ENCODE measurements around the gene TNNI2.
"Not testable (repeated sequence)": the region's sequence is repeated elsewhere in the genome, so short reads cannot be mapped to it uniquely, and the experiment has no call there.

The TNNI2 gene

DNA sequence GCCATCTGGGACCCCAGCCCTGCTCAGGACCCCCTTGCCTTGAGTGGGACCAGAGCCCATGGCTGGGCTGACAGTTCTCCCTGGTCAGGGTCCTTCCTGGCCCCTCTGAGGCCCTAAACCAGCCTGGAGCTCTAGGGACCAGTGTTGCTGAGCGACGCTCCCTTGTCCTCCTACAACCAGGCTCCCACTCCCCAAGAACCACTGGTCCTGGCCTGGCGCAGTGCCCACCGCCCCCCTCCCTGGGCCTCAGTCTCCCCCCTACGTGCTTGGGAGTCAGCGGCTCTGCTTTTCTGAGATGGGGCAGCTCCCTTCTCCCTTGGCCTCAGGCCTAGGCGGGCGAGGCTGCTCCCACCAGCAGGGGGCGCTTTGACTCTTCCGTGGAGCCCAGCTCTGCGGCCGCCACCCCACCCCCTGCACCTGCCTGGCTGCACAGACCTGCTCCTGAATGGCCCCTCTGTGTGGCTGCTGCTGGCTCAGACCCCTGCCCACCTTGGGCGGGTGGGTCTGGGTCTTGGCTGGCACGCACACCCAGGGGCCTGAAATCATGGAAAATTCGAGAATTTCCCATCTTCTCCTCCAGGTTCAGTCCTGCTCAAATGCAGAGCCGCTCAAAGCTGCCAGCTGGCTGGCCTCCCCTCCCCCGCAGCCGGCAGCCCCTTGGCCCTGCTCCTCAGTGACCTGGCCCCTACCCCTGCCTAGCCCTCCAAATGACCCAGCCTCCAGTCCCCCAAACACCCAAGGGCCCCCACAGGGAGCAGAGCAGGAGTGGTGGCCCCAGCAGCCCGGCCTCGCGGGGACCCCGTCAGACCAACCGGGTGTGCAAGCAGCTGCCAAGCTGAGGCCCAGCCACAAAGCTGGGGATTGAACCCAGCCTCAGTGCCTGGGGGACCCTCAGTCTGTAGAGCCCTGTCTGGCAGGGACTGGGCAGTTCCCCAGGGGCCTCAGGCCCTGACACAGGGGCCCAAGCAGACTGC, 43.8 kb downstream of the TNNI2 start:
- Histone ChIP-seq H3K9me3 (no peaks in the 10 kb centered on the region), H3K27ac (peak overlapping the region; percentile 88), H3K9ac (peak overlapping the region; percentile 43; the same call in 1 of the 2 replicates), H3K4me2 (peak overlapping the region; percentile 94), H4K20me1 (0 out of 2 replicates have a peak, but pooled peaks cover 6% of the 10 kb centered on the region), H3K27me3 (no peaks in the 10 kb centered on the region), H3K4me1 (peaks cover 69% of the 10 kb centered on the region), H3K36me3 (no peaks in the 10 kb centered on the region), H3K4me3 (peak overlapping the region; percentile 42)
- TF ChIP-seq Cebpa-rat (IDR thresholded peaks at IDR 0.05), result no peak

DNA sequence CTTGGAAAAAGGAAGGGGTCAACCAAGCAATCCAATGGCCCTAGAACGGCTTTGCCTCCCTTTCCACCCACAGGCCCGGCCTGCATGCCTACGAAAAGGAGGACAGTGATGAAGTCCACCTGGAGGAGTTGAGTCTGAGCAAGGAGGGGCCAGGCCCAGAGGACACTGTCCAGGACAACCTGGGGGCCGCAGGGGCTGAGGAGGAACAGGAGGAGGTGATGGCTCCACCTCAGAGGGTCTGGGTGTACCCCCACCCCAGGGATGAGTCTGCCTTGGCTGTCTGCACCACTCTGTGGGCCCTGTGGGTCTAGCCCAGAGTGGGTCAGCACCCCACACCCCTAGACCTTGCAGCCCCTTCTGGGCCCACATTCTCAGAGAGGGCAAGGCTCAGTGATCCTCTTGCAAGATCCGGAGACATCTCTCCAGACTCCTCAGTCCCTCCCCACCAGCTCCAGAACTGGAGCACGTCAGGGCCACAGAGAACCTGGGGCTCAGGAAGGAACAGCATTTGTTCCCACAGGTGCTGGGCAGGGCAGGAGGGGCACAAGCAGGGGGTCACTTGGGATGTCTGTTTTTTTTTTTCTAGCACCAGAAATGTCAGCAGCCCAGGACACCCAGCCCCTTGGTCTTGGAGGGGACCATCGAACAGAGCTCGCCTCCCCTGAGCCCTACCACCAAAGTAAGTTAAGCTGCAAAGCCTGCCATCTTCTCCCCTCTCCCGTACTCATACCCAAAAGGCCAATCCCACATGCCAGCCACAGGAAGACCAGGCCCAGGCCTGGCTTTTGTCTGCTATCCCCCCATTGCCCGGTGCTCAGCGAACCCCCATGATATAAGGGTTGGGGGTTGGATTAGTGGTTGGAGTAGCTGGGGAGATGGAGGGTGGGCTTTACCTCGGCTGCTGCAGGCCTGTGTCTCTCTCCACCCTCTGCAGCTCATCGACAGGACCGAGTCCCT, 44.8 kb downstream of the TNNI2 start:
- H3K27ac ChIP-seq, result peak overlapping the region; percentile 39; the same call in 1 of the 2 replicates

DNA sequence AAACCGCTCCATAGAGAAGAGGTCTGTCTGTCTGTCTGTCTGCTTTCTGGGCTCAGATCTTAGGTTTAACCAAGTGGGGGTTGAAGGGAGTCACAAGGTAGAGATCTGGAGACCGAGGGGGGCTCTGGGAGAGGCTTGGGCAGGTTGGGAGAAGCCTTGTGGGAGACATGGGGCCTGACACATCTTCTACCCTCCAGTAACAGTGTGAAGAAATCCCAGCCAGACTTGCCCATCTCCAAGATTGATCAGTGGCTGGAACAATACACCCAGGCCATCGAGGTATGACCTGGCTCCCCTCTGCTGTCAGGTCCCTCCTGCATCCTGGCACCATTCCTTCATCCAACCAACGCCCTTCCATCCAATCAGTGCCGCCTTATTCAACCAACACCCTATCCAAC, 45.5 kb downstream of the TNNI2 start:
- Histone ChIP-seq H3K27me3 (no peaks in the 10 kb centered on the region), H3K9ac (no peak overlapping the region), H4K20me1 (0 out of 2 replicates have a peak, but pooled peaks cover 6% of the 10 kb centered on the region), H3K27ac (no peak overlapping the region), H3K36me3 (no peaks in the 10 kb centered on the region), H3K4me3 (no peak overlapping the region), H3K4me2 (0 out of 2 replicates have a peak overlapping the region, but pooled peaks have one; percentile 94), H3K9me3 (no peaks in the 10 kb centered on the region), H3K4me1 (peaks cover 72% of the 10 kb centered on the region)
- no peak for TF ChIP-seq Cebpa-rat (IDR thresholded peaks at IDR 0.05)

More for the DNA sequence above, 44.8 kb downstream of the TNNI2 start:
- H3K4me1 ChIP-seq, result peaks cover 70% of the 10 kb centered on the region
- 0 out of 2 replicates have a peak, but pooled peaks cover 6% of the 10 kb centered on the region for H4K20me1 ChIP-seq
- H3K27me3 ChIP-seq, result no peaks in the 10 kb centered on the region
- H3K36me3 ChIP-seq, result no peaks in the 10 kb centered on the region
- no peak overlapping the region for H3K9ac ChIP-seq
- no peak overlapping the region for H3K4me3 ChIP-seq
- TF ChIP-seq Cebpa-rat (IDR thresholded peaks at IDR 0.05), result no peak
- peak overlapping the region; percentile 94 for H3K4me2 ChIP-seq
- H3K9me3 ChIP-seq, result no peaks in the 10 kb centered on the region

DNA sequence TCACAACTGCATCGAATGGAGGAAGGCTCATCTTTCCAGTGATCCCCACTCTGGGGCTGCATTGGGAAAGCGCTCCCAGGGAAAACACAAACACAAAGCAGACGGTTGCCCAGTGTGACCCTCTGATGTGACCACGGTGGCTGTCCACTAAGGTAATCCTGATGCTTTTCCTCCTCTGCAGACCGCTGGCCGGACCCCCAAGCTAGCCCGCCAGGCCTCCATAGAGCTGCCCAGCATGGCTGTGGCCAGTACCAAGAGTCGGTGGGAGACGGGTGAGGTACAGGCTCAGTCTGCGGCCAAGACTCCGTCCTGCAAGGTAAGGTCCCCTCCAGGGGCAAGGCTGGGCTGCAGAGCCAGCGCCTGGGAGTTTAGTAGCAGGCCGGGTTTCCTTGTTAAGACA, 47.8 kb downstream of the TNNI2 start:
- peaks cover 72% of the 10 kb centered on the region for H3K4me1 ChIP-seq
- H3K27ac ChIP-seq, H4K20me1 ChIP-seq, H3K4me2 ChIP-seq, H3K9ac ChIP-seq, H3K36me3 ChIP-seq, H3K4me3 ChIP-seq, H3K9me3 ChIP-seq, H3K27me3 ChIP-seq: not testable (repeated sequence)

DNA sequence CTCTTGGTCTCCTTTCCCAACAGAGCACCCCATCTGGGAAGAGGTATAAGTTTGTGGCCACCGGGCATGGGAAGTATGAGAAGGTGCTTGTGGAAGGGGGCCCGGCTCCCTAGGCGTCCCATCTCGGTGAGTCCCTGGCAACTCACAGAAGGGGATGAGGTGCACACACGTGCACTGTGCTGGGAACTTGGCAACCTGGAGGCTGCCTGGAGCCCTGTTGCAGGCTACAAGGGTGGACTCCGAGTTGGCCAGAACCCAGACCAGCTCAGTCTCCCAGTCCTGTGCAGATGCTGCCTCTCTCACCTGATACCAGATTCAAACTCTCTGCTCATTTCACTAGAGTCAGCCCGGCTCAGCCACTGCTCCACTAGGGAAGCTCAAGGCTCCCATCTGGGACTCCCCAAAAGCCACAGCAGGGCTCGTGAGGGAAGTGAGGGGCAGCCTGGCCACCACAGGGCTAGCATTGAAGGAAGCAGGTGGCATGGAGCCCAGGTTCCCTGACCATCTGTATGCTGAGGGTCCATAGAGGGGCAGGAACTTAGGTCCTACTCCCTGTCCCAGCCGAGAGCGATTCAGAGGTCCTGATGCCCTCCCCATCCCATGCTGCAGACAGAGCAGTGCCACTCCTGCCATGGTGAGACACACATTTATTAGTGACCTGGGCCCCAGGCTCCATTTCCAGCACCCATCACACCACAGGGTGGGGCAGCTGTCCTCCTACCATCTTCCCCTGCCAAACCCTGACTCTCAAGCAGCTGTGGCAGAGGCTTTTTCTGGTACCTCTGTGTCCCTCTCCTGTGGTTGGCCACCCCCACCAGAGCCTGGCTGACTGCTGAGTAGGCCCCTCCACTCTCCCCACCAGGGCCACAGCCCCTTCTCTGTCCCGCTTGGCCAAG, 48.9 kb downstream of the TNNI2 start:
- Histone ChIP-seq H3K27ac (peak overlapping the region; percentile 89), H3K9ac (peak overlapping the region; percentile 79), H3K36me3 (no peaks in the 10 kb centered on the region), H3K4me1 (peaks cover 70% of the 10 kb centered on the region), H3K27me3 (no peaks in the 10 kb centered on the region), H3K9me3 (no peaks in the 10 kb centered on the region), H3K4me2 (peak overlapping the region; percentile 99), H3K4me3 (no peak overlapping the region), H4K20me1 (no peaks in the 10 kb centered on the region)
- no peak for TF ChIP-seq Cebpa-rat (IDR thresholded peaks at IDR 0.05)

DNA sequence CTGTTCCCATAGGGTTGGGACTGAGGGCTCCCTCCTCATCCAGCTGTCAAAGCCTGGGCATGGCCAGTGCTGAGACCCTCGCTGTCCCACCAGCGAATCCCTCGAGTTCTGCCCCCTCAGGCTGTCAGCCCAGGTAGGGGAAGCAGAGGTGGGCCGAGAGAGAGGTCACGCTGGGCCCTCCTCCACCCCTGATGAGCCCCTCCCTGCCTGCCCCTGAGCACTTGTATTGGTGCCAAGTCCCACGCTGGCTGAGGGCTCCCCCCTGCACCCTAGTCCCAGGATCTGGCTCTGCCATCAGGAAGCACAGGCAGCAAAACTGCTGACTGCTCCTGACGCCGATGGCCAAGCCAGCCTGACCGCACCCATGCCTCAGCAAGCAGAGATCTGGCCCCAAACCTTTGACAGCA, 49.6 kb downstream of the TNNI2 start:
- no peaks in the 10 kb centered on the region for H4K20me1 ChIP-seq

DNA sequence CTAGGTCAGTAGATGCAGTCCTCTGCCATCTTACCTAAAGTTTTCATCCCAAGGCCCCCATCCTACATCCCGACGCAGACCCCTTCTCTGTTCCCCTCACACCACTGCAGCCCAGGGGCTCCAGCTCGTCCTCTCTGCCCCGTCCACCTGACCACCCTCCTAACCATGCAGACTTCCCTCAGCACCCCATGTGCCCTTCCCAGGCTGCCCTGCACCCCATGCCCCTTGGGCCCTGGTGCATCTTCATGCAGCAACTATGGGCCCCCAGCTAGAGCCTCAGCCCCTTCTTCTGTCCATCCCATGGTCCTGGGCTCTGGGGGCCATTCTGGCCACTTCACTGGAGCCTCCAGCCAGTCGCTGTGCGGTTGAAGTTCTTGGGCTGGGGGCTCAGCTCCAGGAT, 50.0 kb downstream of the TNNI2 start:
- peaks cover 59% of the 10 kb centered on the region for H3K4me1 ChIP-seq
- H3K4me2 ChIP-seq, result peak overlapping the region; percentile 99
- TF ChIP-seq Cebpa-rat (IDR thresholded peaks at IDR 0.05), result no peak
- H3K36me3 ChIP-seq, result no peaks in the 10 kb centered on the region
- peak overlapping the region; percentile 89 for H3K27ac ChIP-seq
- H3K4me3 ChIP-seq, result peak overlapping the region; percentile 66
- H3K27me3 ChIP-seq, result no peaks in the 10 kb centered on the region
- H3K9me3 ChIP-seq, result no peaks in the 10 kb centered on the region
- no peaks in the 10 kb centered on the region for H4K20me1 ChIP-seq
- H3K9ac ChIP-seq, result peak overlapping the region; percentile 79

More for the DNA sequence above, 49.6 kb downstream of the TNNI2 start:
- H3K4me2 ChIP-seq, result peak overlapping the region; percentile 99
- H3K9ac ChIP-seq, result peak overlapping the region; percentile 79
- no peaks in the 10 kb centered on the region for H3K36me3 ChIP-seq
- H3K4me3 ChIP-seq, result peak overlapping the region; percentile 66; the same call in 1 of the 2 replicates
- H3K4me1 ChIP-seq, result peaks cover 63% of the 10 kb centered on the region
- no peaks in the 10 kb centered on the region for H3K9me3 ChIP-seq
- no peak for TF ChIP-seq Cebpa-rat (IDR thresholded peaks at IDR 0.05)
- no peaks in the 10 kb centered on the region for H3K27me3 ChIP-seq
- H3K27ac ChIP-seq, result peak overlapping the region; percentile 89

DNA sequence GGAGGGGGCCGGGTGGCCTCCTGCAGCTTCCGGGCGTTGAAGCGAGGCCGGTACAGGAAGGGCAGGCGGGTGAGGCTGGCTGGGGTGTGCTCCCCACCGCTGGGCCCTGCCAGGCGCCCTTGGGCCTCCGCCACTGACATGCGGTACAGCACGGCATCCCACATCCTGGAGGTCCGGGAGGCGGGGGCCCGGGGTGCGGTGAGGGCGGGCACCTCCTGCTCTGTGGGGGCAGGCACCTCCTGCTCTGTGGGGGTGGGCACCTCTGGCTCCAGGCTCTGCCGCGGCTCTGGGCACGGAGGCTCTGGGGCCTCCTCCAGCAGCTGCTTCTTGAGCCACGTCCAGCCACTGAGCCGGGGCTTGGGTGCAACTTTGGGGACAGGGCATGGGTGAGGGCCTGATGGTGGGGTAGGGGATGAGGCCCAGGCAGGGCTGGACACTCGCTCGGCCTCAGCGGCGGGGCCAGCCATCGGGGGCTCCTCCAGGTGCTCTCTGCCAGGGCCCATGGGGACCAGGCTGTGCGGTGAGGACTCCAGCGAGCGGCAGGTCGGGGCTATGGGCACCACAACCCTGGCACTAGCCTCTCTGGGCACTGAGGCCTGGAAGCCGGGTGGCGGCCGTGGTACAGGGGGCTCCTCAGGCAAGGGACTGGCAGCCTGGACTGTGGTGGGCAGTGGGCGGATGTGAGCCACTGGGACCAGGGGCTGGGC, 50.6 kb downstream of the TNNI2 start:
- Histone ChIP-seq H3K4me1 (peaks cover 53% of the 10 kb centered on the region), H4K20me1 (no peaks in the 10 kb centered on the region), H3K4me3 (peak overlapping the region; percentile 66), H3K27ac (peak overlapping the region; percentile 89), H3K27me3 (no peaks in the 10 kb centered on the region), H3K36me3 (no peaks in the 10 kb centered on the region), H3K9me3 (no peaks in the 10 kb centered on the region), H3K4me2 (peak overlapping the region; percentile 99), H3K9ac (peak overlapping the region; percentile 79)
- TF ChIP-seq Cebpa-rat (IDR thresholded peaks at IDR 0.05), result no peak

Measured in BLaER1 (cell line).